ENCODE results near the gene OR51V1.

The OR51V1 gene

DNA sequence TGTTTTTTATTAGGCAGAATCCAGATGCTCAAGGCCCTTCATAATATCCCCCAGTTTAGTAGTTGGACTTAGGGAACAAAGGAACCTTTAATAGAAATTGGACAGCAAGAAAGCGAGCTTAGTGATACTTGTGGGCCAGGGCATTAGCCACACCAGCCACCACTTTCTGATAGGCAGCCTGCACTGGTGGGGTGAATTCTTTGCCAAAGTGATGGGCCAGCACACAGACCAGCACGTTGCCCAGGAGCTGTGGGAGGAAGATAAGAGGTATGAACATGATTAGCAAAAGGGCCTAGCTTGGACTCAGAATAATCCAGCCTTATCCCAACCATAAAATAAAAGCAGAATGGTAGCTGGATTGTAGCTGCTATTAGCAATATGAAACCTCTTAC is 25.0 kb upstream of the OR51V1 start:
- H3K4me3 ChIP-seq (ENCODE audit: low read depth, low read length) = no peak overlapping the region
- no peak for DNase-seq (ENCODE audit: low read depth)
- TF ChIP-seq POLR2A (IDR thresholded peaks at IDR 0.05; ENCODE audit: extremely low read depth, insufficient read length) = no peak
- TF ChIP-seq CTCF (IDR thresholded peaks at IDR 0.05; ENCODE audit: low read depth, low read length) = no peak
- TF ChIP-seq MYC (IDR thresholded peaks at IDR 0.05; ENCODE audit: low read depth, low read length) = no peak
- TF ChIP-seq, protein P1, sequence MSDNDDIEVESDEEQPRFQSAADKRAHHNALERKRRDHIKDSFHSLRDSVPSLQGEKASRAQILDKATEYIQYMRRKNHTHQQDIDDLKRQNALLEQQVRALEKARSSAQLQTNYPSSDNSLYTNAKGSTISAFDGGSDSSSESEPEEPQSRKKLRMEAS (IDR thresholded peaks at IDR 0.05; ENCODE audit: low read depth, low read length) = no peak

DNA sequence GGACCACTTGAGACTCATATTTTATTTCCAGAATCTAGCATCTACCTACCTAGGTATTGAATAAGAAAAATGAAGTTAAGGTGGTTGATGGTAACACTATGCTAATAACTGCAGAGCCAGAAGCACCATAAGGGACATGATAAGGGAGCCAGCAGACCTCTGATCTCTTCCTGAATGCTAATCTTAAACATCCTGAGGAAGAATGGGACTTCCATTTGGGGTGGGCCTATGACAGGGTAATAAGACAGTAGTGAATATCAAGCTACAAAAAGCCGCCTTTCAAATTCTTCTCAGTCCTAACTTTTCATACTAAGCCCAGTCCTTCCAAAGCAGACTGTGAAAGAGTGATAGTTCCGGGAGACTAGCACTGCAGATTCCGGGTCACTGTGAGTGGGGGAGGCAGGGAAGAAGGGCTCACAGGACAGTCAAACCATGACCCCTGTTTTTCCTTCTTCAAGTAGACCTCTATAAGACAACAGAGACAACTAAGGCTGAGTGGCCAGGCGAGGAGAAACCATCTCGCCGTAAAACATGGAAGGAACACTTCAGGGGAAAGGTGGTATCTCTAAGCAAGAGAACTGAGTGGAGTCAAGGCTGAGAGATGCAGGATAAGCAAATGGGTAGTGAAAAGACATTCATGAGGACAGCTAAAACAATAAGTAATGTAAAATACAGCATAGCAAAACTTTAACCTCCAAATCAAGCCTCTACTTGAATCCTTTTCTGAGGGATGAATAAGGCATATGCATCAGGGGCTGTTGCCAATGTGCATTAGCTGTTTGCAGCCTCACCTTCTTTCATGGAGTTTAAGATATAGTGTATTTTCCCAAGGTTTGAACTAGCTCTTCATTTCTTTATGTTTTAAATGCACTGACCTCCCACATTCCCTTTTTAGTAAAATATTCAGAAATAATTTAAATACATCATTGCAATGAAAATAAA is 24.3 kb upstream of the OR51V1 start:
- DNase-seq (ENCODE audit: low read depth) = no peak
- no peak for TF ChIP-seq MYC (IDR thresholded peaks at IDR 0.05; ENCODE audit: low read depth, low read length)
- TF ChIP-seq CTCF (IDR thresholded peaks at IDR 0.05; ENCODE audit: low read depth, low read length) = no peak
- no peak for TF ChIP-seq POLR2A (IDR thresholded peaks at IDR 0.05; ENCODE audit: extremely low read depth, insufficient read length)
- TF ChIP-seq, protein P1 (IDR thresholded peaks at IDR 0.05; ENCODE audit: low read depth, low read length) = no peak
- no peak overlapping the region for H3K4me3 ChIP-seq (ENCODE audit: low read depth, low read length)

- no peak for DNase-seq (ENCODE audit: low read depth)
- no peak for TF ChIP-seq CTCF (IDR thresholded peaks at IDR 0.05; ENCODE audit: low read depth, low read length)
- TF ChIP-seq MYC (IDR thresholded peaks at IDR 0.05; ENCODE audit: low read depth, low read length) = no peak
- TF ChIP-seq, protein P1 (IDR thresholded peaks at IDR 0.05; ENCODE audit: low read depth, low read length) = no peak
- no peak for TF ChIP-seq POLR2A (IDR thresholded peaks at IDR 0.05; ENCODE audit: extremely low read depth, insufficient read length)
- no peak overlapping the region for H3K4me3 ChIP-seq (ENCODE audit: low read depth, low read length)
These were observed 23.2 kb upstream of the OR51V1 start for GRCh38 chr11:5223686-5224085.

DNA sequence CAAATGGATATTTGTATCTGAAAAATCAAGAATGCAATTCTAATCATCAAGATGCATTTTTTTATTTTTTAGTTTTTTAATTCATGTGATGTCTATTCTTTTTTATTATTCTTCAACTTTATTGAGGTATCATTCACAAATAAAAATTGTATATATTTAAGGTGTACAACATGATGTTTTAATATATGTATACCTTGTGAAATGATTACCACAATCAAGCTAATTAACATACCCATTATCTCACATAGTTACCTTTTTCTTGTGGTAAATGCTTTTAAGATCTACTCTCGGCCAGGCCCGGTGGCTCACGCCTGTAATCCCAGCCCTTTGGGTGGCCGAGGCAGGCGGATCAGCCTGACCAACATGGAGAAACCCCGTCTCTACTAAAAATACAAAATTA is 22.7 kb upstream of the OR51V1 start:
- no peak for DNase-seq (ENCODE audit: low read depth)
- H3K4me3 ChIP-seq (ENCODE audit: low read depth, low read length) = no peak overlapping the region
- TF ChIP-seq MYC (IDR thresholded peaks at IDR 0.05; ENCODE audit: low read depth, low read length) (no peak), POLR2A (IDR thresholded peaks at IDR 0.05; ENCODE audit: extremely low read depth, insufficient read length) (no peak), CTCF (IDR thresholded peaks at IDR 0.05; ENCODE audit: low read depth, low read length) (no peak)
- TF ChIP-seq, protein P1 (IDR thresholded peaks at IDR 0.05; ENCODE audit: low read depth, low read length) = no peak

- TF ChIP-seq CTCF (IDR thresholded peaks at IDR 0.05; ENCODE audit: low read depth, low read length) = no peak
- no peak for TF ChIP-seq POLR2A (IDR thresholded peaks at IDR 0.05; ENCODE audit: extremely low read depth, insufficient read length)
- TF ChIP-seq, protein P1 (IDR thresholded peaks at IDR 0.05; ENCODE audit: low read depth, low read length) = no peak
- TF ChIP-seq MYC (IDR thresholded peaks at IDR 0.05; ENCODE audit: low read depth, low read length) = no peak
- no peak overlapping the region for H3K4me3 ChIP-seq (ENCODE audit: low read depth, low read length)
- DNase-seq (ENCODE audit: low read depth) = no peak
These were observed 9.9 kb upstream of the OR51V1 start for GRCh38 chr11:5210376-5210885.

All from NB4 (cell line).